HG02970 (cell line): ENCODE data around the gene KLHL3.

Experiments used
- ATAC-seq: cut with Tn5 transposase; IDR thresholded peaks from one replicate; pipeline ENCODE4 v1.9.1; 2021; ENCODE audit warnings: mild to moderate bottlenecking, moderate library complexity, moderate number of reproducible peaks; ENCODE audit not compliant: unreplicated experiment, low FRiP score

Gene KLHL3

DNA sequence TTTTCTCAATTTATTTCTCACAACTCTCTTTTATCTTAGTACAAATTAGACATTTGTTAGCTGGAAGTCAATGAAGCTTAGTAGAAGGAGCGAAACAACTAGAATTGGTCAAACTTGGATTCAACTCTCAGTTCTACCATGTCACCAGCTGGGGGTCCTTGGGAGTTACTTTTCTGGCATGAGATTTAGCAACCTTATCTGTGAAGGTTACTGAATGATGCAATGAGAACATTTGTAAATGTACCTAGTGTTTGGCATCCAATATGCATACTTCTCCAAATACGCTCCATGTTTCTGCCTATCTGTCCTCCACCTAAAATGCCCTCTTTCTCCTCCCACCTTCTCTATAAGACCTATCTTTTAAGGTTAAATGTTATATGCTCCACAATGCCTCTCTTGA lies 12.0 kb upstream of the KLHL3 start:
- ATAC-seq: no peak

DNA sequence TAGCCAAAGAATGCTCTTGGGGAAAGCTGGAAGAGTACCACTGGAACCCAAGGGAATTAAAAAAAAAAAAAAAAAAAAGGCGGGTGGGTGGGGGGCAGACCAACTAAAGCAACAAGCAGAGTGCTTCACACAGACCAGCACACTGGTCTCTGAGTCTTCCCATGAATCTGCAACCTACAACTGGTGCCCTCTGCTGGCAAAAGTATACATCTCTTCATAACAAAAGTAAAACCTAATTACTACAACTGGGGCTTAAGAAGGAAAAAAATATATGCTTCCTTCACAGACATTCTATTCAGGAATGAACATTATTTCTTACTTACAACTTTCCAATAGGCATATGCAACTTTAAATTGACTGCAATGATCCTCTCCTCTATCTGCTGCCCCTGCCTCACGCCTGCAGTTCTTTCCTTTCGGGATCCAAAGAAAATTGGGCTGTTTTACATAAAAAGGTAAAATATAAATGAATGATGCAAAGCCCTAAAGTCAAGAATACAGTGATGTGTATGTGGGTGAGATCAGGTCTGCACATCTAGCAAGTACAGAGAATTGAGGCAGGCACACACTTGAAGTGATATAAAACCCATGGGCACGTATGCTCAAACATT lies 7.2 kb upstream of the KLHL3 start:
- ATAC-seq: no peak

DNA sequence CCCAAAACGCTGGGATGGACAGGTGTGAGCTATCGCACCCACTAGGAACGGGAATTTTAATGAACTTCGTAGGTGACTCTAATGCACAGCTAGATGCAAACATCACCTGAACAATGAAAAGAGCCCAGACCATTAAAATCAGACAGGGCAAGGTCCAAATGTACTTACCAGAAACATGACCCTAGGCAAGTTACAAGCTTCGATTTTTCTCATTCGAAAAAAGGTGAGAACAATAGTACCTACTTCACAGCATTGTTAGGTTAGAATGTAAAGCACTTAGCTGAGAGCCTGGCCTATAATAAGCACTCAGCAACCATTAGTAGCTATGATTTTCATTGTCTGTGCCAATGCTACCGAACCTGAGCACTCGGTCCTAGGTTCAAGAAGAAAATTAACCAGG lies 5.8 kb upstream of the KLHL3 start:
- no peak for ATAC-seq

DNA sequence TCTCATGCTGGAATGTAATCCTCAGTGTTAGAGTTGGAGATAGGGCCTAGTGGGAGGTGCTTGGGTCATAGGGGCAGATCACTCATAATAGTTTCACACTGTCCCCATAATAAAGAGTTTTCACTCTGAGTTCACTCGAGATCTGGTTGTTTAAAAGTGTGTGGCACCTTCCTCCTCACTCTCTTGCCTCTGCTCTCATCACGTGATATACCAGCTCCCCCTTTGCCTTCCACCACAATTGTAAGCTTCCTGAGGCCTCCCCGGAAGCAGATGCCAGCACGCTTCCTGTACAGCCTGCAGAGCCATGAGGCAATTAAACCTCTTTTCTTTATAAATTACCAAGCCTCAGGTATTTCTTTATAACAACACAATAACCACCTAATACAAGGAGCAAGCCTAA lies 3.8 kb upstream of the KLHL3 start:
- ATAC-seq: no peak

DNA sequence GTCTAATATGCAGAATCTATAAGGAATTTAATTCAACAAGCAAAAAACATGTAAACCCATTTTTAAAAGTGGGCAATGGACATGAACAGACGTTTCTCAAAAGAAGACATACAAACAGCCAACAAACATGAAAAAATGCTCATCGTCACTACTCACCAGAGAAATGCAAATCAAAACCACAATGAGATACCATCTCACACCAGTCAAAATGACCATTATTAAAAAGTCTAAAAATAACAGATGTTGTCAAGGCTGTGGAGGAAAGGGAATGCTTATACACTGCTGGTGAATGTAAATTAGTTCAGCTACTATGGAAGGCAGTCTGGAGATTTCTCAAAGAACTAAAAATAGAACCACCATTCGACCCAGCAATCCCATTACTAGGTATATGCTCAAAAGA lies 3.1 kb upstream of the KLHL3 start:
- ATAC-seq: no peak

DNA sequence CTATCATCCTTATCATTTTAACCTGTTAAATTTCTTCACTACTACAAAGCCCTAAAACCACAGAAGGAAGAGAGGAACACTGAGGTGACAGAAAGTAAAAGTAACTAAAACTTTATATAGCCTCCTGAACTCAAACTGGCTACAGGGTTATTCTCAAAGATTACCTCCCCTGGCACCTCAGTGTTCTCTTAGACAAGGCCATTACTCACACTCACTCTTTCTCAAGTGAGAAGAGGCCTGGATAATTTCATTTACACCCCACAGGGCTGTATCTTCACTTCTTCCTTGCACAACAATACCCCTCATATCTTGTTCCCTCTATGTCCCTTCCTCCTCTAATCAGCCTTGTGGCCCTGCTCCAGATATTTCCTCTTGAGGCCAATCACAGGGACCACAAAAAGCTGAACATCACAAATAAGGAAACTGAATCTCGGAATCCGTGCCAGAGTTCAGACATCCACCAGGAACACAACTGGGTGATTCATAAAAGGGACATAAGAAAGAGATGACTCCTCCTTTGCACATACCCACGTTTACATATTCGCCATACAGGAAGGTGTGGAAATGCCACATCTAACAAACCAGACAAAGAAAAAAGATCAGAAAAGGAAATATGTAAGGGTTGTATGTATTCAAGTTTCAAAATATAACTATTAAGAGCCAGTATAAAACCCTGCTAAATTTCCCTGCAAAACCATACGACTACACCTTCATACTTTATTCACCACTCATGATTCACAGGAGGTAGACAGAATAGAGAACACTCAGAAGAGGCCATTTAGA lies 1.7 kb upstream of the KLHL3 start:
- no peak for ATAC-seq

DNA sequence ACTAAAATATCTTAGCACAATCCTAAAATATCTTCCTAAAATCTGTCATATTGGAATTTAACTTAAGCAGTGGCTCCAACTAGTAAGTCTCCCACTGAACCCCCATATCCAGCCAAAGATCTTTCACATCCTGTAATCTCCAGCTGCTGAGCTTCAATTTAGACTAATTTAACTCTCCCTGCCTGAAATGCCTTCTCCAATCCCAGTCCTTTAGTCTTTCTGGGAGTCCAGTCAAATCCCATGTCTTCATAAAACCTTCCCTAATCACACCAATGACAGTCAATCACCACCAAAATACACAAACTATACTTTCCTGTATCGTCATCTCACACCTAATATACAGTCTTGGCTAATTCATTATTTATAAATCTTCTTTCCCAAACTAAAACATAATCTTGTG lies 607 bp upstream of the KLHL3 start:
- no peak for ATAC-seq

DNA sequence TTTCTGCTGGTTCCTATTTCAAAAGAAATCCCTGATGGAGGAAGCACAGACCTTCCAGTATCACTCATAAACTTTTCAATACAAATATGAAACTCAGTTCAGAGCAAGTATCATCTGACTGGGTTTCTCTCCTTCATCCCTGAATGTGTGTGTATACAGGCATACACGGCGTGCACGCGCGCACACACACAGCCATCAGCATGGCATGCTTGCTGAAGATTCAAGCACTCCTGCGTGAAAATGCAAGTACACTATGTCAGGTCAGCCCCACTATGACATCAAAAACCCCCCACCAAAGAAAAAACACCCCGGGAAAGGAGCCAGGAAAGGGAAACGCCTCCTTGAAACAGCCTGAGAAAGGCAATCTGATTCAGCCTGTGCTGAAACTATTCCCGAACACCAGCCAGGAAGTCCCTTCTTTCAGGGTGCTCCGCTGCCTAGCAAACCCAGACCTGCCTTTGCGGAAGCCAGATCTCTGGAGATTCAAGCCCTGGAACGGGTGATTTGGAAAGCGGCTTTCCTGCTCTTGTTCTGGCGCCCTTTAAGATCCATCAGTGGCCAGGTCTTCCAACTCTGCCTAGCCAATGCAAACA lies 831 bp downstream of the KLHL3 start:
- ATAC-seq: no peak

DNA sequence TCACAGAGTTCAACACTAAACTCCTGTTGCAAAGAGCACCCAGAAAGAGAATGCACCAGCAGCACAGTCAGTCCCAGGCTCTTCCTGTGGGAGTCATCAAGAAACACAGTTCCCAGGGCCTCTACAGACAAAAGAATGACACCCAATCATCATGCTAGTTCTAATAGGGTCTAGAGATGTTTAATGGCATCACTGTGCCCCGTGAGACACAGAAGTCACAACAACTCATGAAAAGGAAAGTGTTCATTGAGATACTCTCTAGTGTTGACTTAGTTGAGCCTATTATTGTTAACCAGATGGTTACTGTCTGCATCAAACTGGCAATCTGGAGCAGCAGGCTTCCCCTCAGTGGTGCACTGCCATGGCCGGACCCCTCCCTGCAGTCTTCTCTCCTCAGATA lies 1.6 kb downstream of the KLHL3 start:
- ATAC-seq: no peak

DNA sequence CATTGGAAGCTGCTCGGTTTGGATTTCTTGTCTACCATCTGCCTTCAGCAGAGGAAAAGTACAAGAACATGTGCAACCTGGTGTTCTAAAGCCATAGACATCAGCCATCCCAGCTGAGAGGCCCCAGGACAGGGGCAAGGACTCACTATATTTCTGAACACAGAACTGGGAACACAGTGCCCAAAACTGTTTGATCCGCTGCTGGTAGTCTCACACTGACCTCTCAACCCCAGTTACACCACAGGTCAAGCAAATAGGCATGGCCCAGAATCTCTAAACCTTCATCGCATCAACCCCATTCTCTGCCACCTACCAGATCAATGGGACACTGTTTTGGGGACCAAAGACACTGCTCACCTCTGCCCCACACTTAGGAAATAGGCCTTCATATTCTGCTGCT lies 2.0 kb downstream of the KLHL3 start:
- ATAC-seq: no peak

DNA sequence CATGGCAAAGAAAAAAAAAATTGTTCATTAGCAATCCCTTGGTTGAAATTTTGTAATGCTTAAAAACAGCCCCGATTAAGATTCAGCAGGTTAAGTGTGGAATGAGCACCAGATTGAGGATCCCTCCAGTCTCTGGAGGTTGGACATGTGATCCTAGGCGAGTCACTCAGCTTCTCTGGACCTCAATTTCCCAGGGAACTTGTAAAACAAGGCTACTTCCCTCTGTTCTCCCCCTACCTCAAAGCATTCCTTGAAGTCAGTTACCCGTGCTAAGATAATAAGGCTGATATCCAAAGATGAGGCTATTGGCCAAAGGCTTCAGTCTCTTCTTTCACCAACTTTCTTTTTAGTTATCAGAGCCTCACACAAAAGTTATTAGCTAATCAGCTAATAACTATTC lies 2.9 kb downstream of the KLHL3 start:
- no peak for ATAC-seq

DNA sequence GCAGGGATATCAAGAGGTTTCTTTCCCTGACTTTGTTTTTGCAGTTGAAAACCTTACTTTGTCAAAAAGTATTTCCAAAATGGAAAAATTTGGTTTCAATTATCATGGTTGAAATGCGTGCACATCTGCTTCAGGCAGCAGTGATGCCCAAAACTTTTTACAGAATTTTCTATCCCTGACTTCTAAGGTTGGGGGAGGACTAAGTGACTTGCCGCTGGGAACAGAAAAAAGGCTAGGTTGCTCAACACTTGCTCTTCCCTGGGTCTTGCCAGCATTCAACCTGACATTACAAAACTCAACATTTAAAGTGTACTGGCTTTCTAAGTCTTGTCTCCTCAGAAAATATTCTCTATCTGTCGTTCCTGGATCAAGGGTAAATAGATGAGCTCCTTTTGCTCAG lies 4.7 kb downstream of the KLHL3 start:
- no peak for ATAC-seq

DNA sequence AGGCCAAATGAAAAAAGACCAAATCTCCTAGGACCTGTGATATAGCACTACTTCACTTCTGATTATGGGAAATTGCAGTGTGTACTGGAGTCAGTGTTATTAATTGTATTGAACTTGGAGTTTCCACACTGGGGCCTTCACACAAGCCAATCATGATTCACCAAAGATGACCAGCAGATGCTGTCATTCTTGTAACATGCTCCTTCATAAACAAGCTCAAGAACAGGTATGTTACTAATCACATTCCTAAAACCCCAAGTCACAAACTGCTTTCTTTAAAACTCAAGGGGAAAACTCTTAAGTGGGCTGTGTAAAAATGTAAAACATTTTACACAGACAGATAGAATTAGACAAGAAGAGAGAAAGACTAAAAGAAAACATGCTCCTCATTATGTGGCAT lies 5.6 kb downstream of the KLHL3 start:
- no peak for ATAC-seq

DNA sequence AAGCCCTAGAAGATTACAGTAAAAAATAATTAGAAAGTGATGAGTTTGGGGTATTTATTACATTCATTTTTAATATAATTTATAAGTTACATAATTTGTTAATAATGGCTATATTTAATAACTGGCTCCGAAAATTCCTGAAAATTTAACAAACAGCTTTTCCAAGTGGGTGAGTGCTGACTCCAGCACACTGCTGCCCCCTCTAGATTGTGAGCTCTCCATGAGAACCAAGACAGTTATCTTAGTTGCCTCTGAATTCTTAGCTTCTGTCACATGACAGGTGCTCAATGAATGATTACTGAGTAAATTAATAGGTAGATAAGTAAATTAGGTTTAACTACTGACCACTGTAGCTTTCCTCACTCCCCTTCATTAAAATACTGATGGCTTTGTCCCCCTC lies 7.8 kb downstream of the KLHL3 start:
- ATAC-seq: no peak

DNA sequence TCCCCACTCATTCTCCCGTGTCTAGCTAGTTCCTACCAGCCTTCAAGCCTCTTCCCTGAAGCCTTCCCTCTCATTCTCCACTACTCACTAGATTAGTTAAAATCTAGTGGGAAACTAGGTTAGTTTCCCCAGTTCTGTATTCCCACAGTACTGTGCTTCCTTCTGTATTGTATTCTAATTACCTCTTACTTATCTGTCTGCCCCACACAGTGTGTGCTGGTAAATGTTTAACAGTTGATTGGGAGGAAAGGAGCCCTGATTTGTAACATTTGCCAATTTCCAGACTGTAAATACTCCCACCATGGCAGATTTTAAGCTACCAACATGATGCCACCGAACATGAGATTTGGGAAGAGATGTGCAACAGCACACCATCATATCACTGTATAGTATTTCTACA lies 8.3 kb downstream of the KLHL3 start:
- ATAC-seq: no peak

DNA sequence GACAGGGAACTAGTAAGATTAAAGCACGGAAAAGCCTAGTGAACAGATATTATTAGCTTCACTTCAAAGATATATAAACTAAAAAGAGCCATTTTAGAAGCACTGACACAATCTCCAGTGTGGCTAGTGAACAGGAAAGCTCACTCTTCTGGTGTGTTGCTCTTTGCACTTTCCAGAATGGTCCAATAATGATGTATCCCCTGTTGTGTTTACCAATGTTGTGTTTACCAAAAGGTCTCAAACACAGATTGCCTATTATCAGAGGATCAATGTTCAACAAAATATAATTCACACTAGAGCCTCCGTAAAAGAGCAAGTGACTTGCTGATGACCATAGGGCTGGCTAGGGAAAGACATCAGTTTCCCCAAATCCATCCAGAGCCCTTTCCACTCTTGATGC lies 11.6 kb downstream of the KLHL3 start:
- no peak for ATAC-seq

DNA sequence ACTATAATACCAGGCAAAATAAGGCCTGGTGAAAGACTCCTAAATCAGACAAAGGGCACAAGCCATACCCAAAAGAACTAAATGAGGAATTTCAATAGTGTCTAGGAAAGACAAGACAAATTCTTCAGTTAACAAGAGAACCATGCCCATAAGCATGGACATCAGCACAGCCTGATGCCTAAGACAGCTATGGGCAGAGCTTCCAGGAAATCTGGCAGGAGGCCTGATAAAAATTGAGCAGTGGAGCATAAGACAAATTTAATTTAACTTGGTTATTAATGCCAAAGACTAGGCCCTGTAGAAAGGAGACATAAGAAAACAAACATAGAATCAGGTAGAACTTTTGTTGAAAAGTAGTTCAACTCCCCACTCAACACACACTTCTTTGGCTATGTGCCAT lies 17.3 kb downstream of the KLHL3 start:
- ATAC-seq: no peak

DNA sequence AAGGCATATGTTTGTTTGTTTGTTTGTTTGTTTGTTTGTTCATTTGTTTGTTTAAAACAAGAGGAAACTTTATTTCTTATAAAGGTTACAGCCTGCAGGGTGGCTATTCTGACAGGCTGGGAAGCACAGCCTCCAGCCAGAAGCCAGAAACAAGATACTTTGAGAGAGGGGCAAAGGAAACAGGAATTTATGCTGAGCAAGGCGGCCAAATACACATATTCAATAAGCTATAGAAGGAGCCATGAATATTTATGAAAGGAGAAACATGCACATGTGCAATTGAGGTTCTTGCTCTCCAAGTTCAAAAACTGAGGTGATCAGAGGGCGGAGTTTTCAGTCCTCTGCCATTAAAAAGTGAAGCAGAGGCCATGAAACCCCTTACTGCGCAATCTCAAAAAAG lies 19.6 kb downstream of the KLHL3 start:
- ATAC-seq: no peak

DNA sequence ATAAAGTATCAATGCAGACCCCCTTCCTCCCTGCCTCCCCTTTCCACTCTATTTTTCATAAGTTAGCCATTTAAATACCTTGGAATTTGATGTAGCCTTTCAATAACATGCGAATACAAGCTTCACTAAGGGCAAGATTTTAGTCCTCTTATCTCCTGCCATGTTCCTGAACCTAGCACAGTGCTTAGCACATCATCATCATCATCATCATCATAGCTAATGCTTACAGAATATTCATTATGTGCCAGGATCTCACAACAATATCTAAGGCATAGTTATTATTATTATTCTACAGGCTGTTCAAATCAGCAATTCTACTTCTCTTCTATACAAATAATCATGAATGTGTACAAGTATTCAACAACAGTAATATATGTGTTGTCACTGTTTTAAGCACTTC lies 20.4 kb downstream of the KLHL3 start:
- no peak for ATAC-seq

DNA sequence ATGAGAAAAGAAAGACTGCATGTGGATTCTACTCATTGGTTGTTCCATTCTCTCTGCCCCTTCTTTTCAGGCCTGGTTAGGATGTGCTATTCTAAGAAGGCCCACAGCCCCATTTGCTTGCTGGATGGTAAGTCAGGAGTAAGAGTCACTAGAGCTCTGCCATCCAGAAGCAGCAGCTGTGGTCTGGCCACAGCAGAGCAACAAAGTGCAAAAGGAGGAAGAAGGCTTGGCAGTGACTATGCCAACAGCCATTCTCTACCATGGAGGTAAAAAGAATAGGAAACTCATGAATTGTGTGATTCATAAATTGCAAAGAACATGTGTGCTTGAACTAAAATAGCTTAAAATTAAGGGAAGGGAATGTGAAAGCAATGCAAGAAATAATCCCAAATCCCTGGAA lies 20.9 kb downstream of the KLHL3 start:
- no peak for ATAC-seq

DNA sequence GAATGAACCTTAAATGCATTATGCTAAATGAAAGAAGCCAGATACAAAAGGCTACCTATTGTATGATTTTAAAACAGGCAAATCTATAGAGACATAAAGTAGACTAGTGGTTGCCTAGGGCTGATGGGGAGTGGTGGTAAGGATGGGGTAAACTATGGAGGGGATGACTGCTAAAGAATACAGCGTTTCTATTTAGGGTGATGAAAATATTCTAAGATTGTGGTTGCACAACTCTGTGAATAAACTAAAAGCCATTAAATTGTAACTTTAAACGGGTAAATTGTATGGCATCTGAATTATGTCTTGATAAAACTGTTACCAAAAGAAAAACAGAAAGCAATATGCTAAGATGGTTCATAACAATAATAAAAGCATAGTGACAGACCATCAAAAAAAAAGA lies 21.4 kb downstream of the KLHL3 start:
- no peak for ATAC-seq

DNA sequence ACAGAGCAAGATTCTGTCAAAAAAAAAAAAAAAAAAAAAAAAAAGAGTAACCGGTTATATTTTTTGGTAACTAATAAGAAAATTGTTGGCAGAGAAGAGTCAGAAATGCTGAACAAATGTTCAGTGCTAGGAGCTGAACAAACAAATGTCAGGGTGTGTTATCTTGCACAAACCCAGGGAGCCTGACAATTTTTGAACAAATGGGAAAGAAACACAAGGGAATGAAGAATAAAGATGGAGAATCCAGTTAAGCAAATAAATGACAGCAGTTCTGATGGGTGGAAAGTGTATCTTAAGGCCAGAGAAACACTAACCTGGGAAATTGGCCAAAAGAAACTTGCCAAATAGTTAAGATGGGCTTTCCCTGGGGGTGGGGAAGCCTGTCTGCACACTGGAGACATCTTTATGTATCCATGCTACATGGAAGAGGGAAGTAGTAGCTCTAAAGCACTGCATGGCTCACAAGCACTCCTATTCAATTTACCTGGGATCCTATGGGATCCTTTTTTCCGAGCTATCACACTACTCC lies 23.7 kb downstream of the KLHL3 start:
- no peak for ATAC-seq
